IPS-15b (cell line): ENCODE data around the gene UHRF2.
"Not testable (repeated sequence)": the region's sequence is repeated elsewhere in the genome, so short reads cannot be mapped to it uniquely, and the experiment has no call there.

Experiments
- H3K27me3 ChIP-seq: one replicate; pipeline ENCODE4 v1.6.1; 2013; ENCODE audit warnings: low read length; ENCODE audit not compliant: control insufficient read depth, insufficient read depth
- H3K36me3 ChIP-seq: one replicate; pipeline ENCODE4 v1.6.1; 2013; ENCODE audit warnings: low read length; ENCODE audit not compliant: control insufficient read depth, insufficient read depth
- H3K4me1 ChIP-seq: one replicate; pipeline ENCODE4 v1.6.1; 2013; ENCODE audit warnings: mild to moderate bottlenecking, low read length; ENCODE audit not compliant: control insufficient read depth, insufficient read depth
- H3K4me3 ChIP-seq: one replicate; pipeline ENCODE4 v1.5.1; 2013; ENCODE audit warnings: low read depth, low read length
- H3K9ac ChIP-seq: one replicate; pipeline ENCODE4 v1.6.1; 2013; ENCODE audit warnings: low read depth, mild to moderate bottlenecking, low read length
- H3K9me3 ChIP-seq: one replicate; pipeline ENCODE4 v1.6.1; 2013; ENCODE audit warnings: mild to moderate bottlenecking, low read length; ENCODE audit not compliant: control insufficient read depth, insufficient read depth

UHRF2 gene, protein sequence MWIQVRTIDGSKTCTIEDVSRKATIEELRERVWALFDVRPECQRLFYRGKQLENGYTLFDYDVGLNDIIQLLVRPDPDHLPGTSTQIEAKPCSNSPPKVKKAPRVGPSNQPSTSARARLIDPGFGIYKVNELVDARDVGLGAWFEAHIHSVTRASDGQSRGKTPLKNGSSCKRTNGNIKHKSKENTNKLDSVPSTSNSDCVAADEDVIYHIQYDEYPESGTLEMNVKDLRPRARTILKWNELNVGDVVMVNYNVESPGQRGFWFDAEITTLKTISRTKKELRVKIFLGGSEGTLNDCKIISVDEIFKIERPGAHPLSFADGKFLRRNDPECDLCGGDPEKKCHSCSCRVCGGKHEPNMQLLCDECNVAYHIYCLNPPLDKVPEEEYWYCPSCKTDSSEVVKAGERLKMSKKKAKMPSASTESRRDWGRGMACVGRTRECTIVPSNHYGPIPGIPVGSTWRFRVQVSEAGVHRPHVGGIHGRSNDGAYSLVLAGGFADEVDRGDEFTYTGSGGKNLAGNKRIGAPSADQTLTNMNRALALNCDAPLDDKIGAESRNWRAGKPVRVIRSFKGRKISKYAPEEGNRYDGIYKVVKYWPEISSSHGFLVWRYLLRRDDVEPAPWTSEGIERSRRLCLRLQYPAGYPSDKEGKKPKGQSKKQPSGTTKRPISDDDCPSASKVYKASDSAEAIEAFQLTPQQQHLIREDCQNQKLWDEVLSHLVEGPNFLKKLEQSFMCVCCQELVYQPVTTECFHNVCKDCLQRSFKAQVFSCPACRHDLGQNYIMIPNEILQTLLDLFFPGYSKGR

GRCh38 chr9:6412487-6413364, at the start of gene UHRF2:
UHRF2 (plus strand) TSS chr9:6413199; CDS start chr9:6413491, 292 bp downstream.
- Histone ChIP-seq H3K9ac (peak within 1 kb of the TSS; percentile 74), H3K36me3 (peaks cover 2% of the 10 kb centered on the region), H3K27me3 (peaks cover 38% of the 10 kb centered on the region), H3K4me1 (peaks cover 4% of the 10 kb centered on the region), H3K9me3 (no peaks in the 10 kb centered on the region), H3K4me3 (peak within 1 kb of the TSS; percentile 91)

GRCh38 chr9:6367128-6367890, 45.7 kb upstream of the UHRF2 start:
- H3K36me3 ChIP-seq: no peaks in the 10 kb centered on the region
- H3K4me1 ChIP-seq: no peaks in the 10 kb centered on the region
- no peak overlapping the region for H3K9ac ChIP-seq
- no peak overlapping the region for H3K4me3 ChIP-seq
- no peaks in the 10 kb centered on the region for H3K27me3 ChIP-seq
- H3K9me3 ChIP-seq: no peaks in the 10 kb centered on the region

DNA sequence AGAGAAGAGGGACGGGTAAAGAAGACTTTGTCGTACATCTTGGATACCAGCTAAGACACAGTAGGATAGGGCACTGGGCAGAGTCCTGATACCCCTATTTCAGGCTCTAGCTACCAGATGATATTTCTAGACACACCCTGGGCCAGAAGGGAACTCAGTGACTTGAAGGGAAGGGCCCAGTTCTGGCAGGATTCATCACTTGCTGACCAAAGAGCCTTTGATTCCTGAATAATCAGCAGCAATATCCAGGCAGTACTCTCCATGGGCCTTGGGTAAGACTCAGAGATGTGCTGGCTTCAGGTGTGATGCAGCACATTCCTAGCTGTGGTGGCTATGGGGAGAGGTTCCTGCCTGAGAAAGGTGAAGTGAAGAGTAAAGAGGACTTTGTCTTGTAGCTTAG, 44.2 kb upstream of the UHRF2 start:
- no peaks in the 10 kb centered on the region for H3K27me3 ChIP-seq

DNA sequence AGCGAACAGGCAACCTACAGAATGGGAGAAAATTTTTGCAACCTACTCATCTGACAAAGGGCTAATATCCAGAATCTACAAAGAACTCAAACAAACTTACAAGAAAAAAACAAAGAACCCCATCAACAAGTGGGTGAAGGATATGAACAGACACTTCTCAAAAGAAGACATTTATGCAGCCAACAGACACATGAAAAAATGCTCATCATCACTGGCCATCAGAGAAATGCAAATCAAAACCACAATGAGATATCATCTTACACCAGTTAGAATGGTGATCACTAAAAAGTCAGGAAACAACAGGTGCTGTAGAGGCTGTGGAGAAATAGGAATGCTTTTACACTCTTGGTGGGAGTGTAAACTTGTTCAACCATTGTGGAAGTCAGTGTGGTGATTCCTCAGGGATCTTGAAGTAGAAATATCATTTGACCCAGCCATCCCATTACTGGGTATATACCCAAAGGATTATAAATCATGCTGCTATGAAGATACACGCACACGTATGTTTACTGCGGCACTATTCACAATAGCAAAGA, 31.5 kb upstream of the UHRF2 start:
- H3K36me3 ChIP-seq, H3K27me3 ChIP-seq, H3K9me3 ChIP-seq, H3K4me3 ChIP-seq, H3K4me1 ChIP-seq, H3K9ac ChIP-seq: not testable (repeated sequence)

More for the DNA sequence above, 44.2 kb upstream of the UHRF2 start:
- H3K4me1 ChIP-seq: no peaks in the 10 kb centered on the region
- no peak overlapping the region for H3K9ac ChIP-seq
- H3K36me3 ChIP-seq: no peaks in the 10 kb centered on the region
- H3K9me3 ChIP-seq: no peaks in the 10 kb centered on the region
- no peak overlapping the region for H3K4me3 ChIP-seq

DNA sequence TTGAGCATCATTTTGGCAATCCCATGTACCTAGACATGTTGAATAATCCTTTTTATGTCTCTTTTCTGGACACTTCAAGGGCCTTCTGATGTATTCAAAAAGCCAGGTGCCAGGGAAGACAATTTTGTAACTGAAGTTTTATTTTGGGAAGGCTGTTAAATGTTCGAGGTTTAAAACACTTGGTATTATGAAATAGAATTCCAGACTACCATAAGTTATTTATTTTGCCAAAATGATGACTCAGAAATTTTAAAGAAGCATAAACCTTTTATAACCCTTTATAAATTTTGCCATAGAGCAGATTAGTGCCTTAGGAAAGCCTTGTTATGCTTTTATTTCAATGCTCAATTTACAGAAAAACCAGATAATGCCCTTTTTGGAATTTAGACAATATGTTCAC, 30.3 kb upstream of the UHRF2 start:
- peaks cover 3% of the 10 kb centered on the region for H3K4me1 ChIP-seq
- H3K27me3 ChIP-seq: no peaks in the 10 kb centered on the region
- H3K9ac ChIP-seq: no peak overlapping the region
- no peak overlapping the region for H3K4me3 ChIP-seq
- no peaks in the 10 kb centered on the region for H3K9me3 ChIP-seq
- H3K36me3 ChIP-seq: no peaks in the 10 kb centered on the region

GRCh38 chr9:6383551-6384225, 29.3 kb upstream of the UHRF2 start:
- H3K4me1 ChIP-seq: peaks cover 3% of the 10 kb centered on the region
- no peak overlapping the region for H3K9ac ChIP-seq
- H3K27me3 ChIP-seq: no peaks in the 10 kb centered on the region
- H3K9me3 ChIP-seq: no peaks in the 10 kb centered on the region
- no peak overlapping the region for H3K4me3 ChIP-seq
- H3K36me3 ChIP-seq: no peaks in the 10 kb centered on the region

GRCh38 chr9:6384732-6385131, 28.3 kb upstream of the UHRF2 start:
- no peak overlapping the region for H3K9ac ChIP-seq
- no peaks in the 10 kb centered on the region for H3K9me3 ChIP-seq
- H3K27me3 ChIP-seq: no peaks in the 10 kb centered on the region
- H3K4me1 ChIP-seq: peaks cover 3% of the 10 kb centered on the region
- H3K4me3 ChIP-seq: no peak overlapping the region
- no peaks in the 10 kb centered on the region for H3K36me3 ChIP-seq

DNA sequence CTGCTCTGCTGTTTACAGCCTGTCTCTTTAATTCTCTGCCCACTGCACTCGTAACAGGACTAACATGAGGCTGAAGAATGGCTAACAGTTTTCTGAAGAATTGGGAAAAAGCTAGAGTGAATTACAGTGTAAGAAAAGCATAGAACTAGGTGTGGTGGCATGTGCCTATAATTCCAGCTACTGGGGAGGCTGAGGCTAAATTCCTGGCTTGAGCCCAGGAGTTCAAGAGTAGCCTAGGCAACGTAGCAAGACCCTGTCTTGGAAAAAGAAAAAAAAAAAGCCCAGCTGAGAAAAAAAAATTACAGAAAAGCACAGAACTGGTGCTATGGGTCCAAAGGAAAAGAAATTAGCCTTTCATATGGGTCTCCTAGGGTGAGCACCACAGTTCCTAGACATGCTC, 13.9 kb upstream of the UHRF2 start:
- Histone ChIP-seq H3K27me3 (no peaks in the 10 kb centered on the region), H3K9me3 (no peaks in the 10 kb centered on the region), H3K4me3 (no peak overlapping the region), H3K4me1 (no peaks in the 10 kb centered on the region), H3K36me3 (no peaks in the 10 kb centered on the region), H3K9ac (no peak overlapping the region)

GRCh38 chr9:6405371-6405770, 7.6 kb upstream of the UHRF2 start:
- no peaks in the 10 kb centered on the region for H3K9me3 ChIP-seq
- H3K4me3 ChIP-seq: no peak overlapping the region
- H3K4me1 ChIP-seq: no peaks in the 10 kb centered on the region
- no peak overlapping the region for H3K9ac ChIP-seq
- peaks cover 12% of the 10 kb centered on the region for H3K27me3 ChIP-seq
- H3K36me3 ChIP-seq: no peaks in the 10 kb centered on the region

DNA sequence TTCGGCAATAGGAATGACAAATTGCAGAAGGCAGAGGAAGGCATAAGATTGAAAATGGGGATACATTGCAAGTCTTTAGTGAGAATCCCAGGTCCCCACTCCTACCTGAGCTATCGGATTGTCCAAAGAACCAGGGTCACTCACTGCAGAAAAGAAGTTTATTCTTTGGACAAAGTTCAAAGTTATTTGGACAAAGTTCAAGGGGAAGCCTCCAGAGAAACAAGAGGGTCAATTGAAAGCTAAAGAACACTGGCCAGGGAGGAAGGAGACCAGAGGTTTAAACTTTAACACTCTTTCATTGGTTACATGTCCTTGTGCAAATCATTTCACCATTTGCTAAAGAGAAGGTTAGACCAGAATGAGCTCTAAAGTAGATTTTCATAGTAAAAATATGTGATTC, 5.2 kb upstream of the UHRF2 start:
- no peaks in the 10 kb centered on the region for H3K4me1 ChIP-seq
- H3K27me3 ChIP-seq: peaks cover 17% of the 10 kb centered on the region
- H3K36me3 ChIP-seq: no peaks in the 10 kb centered on the region

More for the DNA sequence above, 5.2 kb upstream of the UHRF2 start:
- Histone ChIP-seq H3K9me3 (no peaks in the 10 kb centered on the region), H3K9ac (no peak overlapping the region), H3K4me3 (no peak overlapping the region)
